Esophagus muscularis mucosa (tissue), 4 donors: ENCODE data around the gene TNFAIP2. TPM values are rescaled to one million over a fixed set of nuclear protein-coding genes. Genes with fewer than 3 reads are reported as not detected.
A peak's percentile ranks its signal among the peaks of the same experiment; 100 is the strongest.
"Not testable (repeated sequence)": the region's sequence is repeated elsewhere in the genome, so short reads cannot be mapped to it uniquely, and the experiment has no call there.

Experiments
- DNase-seq: peaks from one replicate; pipeline ENCODE4 v3.0.0-alpha.2; 2017; ENCODE audit errors: extremely low spot score
- H3K27ac ChIP-seq, 4 donors: fragments of 200-600 bp; sonication (generic); replicated peaks in 1 of 4; 1 replicate in 3 of 4; 2 replicates in 1 of 4; pipeline ENCODE4 v1.5.1; 2016 to 2019; ENCODE audit warnings: mild to moderate bottlenecking in 1 of 4
- H3K27me3 ChIP-seq, 4 donors: fragments of 200-600 bp; sonication (generic); one replicate each; pipeline versions ENCODE4 v1.5.1 to v1.6.0; 2016 to 2019
- H3K36me3 ChIP-seq, 4 donors: fragments of 200-600 bp; sonication (generic); one replicate each; pipeline ENCODE4 v1.5.1; 2016 to 2019
- H3K4me1 ChIP-seq, 4 donors: fragments of 200-600 bp; sonication (generic); one replicate each; pipeline ENCODE4 v1.5.1; 2016 to 2019
- H3K4me3 ChIP-seq, 4 donors: fragments of 200-600 bp; sonication (generic); 1 replicate in 2 of 4; 2 replicates in 2 of 4; pipeline ENCODE4 v1.5.1; 2016 to 2019; ENCODE audit warnings: mild to moderate bottlenecking in 4 of 4, moderate library complexity in 1 of 4
- H3K9me3 ChIP-seq, 4 donors: fragments of 200-600 bp; sonication (generic); 1 replicate in 3 of 4; 2 replicates in 1 of 4; pipeline ENCODE4 v1.5.1; 2016 to 2019
- EP300 ChIP-seq: sonication (generic); formaldehyde crosslinking; IDR thresholded peaks from one replicate; pipeline ENCODE4 v1.6.1; 2017; ENCODE audit warnings: antibody characterized with exemption
- POLR2A ChIP-seq: fragments of 450-650 bp; IDR thresholded peaks from one replicate; pipeline ENCODE4 v1.6.1; 2017; ENCODE audit warnings: antibody characterized with exemption, moderate library complexity, mild to moderate bottlenecking, low read depth
- POLR2AphosphoS5 ChIP-seq, 2 donors: sonication (generic); formaldehyde crosslinking; IDR thresholded peaks; one replicate each; pipeline ENCODE4 v1.6.1; 2017; ENCODE audit warnings: antibody characterized with exemption in 2 of 2
- WGBS: methylation state at CpG from one replicate; pipeline ENCODE4 v1.1.5; 2018; 5-methylcytosine and 5-hydroxymethylcytosine counted together
- intact Hi-C: fragments of 100-400 bp; cut with DNase I; formaldehyde crosslinking; loops from one replicate; pipeline ENCODE4 v1.15.1; 2023
- total RNA-seq, 4 donors: library from RNA; depleted of rRNA; stranded (reverse); fragments of >200 nt; gene quantifications; one replicate each; pipeline versions ENCODE4 v1.1.0 to v1.2.1, GENCODE V29; 2016
- TF ChIP-seq, protein P1 (sequence below), 3 experiments: fragments of 200-600 bp in 2 of 3; fragments of 450-650 bp in 1 of 3; sonication (generic) in 2 of 3; IDR thresholded peaks; one replicate each; pipeline ENCODE4 v1.5.1; 2017 to 2019; ENCODE audit warnings: antibody characterized with exemption in 3 of 3, mild to moderate bottlenecking in 2 of 3, moderate library complexity in 1 of 3

The TNFAIP2 gene
- total RNA-seq, 4 donors from 2014 or later: 29.0 to 104 (median 74.0) TPM

DNA sequence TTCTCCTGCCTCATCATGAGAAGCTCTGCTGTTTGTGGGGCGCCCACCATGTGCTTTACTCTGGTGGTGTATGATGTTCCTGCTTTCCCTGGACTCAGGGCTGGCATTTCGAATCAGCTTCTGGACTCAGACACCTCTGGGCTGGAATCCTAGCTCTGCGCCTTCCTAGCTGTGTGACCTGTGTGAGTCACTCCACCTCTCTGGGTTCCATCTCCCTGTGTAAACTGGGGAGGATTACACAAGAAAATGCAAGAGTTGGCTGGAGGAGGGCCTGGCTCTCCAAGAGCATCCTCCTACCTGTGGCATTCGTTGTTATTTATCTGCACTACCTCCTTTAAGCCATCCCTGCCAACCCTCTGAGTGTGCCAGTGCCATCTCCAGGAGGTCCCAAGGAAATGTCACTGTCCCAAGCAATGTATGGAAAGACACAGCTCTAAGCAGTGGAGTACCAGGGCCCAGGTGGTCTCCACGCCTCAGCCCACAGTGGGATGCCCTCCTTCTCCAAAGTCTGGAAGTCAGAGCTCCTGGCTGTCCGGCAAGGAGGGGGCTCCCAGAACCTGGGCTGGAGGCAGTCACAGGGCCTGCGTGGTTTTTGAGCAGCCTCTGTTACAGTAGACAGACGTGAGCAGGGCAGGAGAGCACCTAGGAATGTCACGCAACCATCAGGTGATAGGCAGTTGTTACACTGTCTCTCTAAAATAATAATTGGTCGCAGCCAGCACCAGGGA, 7.3 kb upstream of the TNFAIP2 start:
- 86% methylated on average over 9 of the region's 10 CpGs for WGBS
- intact Hi-C loops: no loop called here

DNA sequence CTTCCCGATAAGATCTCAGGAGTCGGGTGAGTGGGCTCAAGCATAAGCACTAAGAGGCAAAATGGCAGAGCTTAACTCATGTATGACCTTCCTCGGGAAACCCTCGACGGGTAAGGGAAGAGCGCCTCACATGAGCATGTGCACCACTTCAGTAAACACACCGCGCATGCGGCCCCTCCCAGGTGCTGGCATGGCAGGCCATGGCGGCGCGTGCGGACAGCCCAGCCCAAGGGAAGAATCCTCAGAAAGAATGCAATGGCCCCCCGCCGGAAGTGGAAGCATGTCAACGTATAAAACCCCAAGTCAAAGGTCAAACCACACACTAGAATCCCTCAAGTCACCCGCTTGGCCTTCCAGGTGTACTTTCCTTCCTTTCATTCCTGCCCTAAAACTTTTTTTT, 6.6 kb upstream of the TNFAIP2 start:
- Histone ChIP-seq H3K4me3 (no peak overlapping the region), H3K9me3 (no peaks in the 10 kb centered on the region), H3K27ac (no peak overlapping the region), H3K4me1 (peaks cover 26 to 80% (median 69%) of the 10 kb centered on the region in 4 donors), H3K36me3 (no peaks in the 10 kb centered on the region), H3K27me3 (peaks cover 0 to 10% (median 0%) of the 10 kb centered on the region in 4 donors)
- DNase-seq: no peak
- 94% methylated on average over 17 of the region's 17 CpGs for WGBS
- intact Hi-C loops: no loop called here
- TF ChIP-seq POLR2AphosphoS5 (IDR thresholded peaks at IDR 0.05) (no peak), EP300 (no peak), POLR2A (no peak)
- TF ChIP-seq, protein P1, sequence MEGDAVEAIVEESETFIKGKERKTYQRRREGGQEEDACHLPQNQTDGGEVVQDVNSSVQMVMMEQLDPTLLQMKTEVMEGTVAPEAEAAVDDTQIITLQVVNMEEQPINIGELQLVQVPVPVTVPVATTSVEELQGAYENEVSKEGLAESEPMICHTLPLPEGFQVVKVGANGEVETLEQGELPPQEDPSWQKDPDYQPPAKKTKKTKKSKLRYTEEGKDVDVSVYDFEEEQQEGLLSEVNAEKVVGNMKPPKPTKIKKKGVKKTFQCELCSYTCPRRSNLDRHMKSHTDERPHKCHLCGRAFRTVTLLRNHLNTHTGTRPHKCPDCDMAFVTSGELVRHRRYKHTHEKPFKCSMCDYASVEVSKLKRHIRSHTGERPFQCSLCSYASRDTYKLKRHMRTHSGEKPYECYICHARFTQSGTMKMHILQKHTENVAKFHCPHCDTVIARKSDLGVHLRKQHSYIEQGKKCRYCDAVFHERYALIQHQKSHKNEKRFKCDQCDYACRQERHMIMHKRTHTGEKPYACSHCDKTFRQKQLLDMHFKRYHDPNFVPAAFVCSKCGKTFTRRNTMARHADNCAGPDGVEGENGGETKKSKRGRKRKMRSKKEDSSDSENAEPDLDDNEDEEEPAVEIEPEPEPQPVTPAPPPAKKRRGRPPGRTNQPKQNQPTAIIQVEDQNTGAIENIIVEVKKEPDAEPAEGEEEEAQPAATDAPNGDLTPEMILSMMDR (IDR thresholded peaks at IDR 0.05): no peak

More for the DNA sequence above, 7.3 kb upstream of the TNFAIP2 start:
- no peaks in the 10 kb centered on the region for H3K36me3 ChIP-seq
- peak overlapping the region in 1 of 4 donors; percentile 65 for H3K27ac ChIP-seq
- peaks cover 24 to 80% (median 69%) of the 10 kb centered on the region in 4 donors for H3K4me1 ChIP-seq
- no peaks in the 10 kb centered on the region for H3K9me3 ChIP-seq
- TF ChIP-seq POLR2A (no peak), POLR2AphosphoS5 (IDR thresholded peaks at IDR 0.05) (no peak), EP300 (no peak)
- TF ChIP-seq, protein P1 (IDR thresholded peaks at IDR 0.05): no peak
- no peak for DNase-seq
- no peak overlapping the region for H3K4me3 ChIP-seq
- H3K27me3 ChIP-seq: peaks cover 0 to 7% (median 0%) of the 10 kb centered on the region in 4 donors

DNA sequence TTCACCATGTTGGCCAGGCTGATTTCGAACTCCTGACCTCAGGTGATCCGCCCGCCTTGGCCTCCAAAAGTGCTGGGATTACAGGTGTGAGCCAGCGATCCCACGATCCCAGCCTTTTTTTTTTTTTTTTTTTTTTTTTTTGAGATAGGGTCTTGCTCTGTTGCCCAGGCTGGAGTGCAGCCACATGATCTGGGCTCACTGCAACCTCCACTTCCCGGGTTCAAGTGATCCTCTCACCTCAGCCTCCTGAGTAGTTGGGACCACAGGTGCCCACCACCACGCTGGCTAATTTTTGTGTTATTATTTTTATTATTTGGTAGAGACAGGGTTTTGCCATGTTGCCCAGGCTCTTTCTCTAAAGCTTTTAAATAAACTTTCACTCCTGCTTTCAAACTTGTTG, 5.8 kb upstream of the TNFAIP2 start:
- intact Hi-C loops, H3K4me3 ChIP-seq, DNase-seq, H3K9me3 ChIP-seq, H3K36me3 ChIP-seq: not testable (repeated sequence)
- Histone ChIP-seq H3K27me3 (peaks cover 0 to 18% (median 0%) of the 10 kb centered on the region in 4 donors), H3K27ac (peak overlapping the region in 2 of 4 donors; percentile 39 to 55), H3K4me1 (peaks cover 33 to 80% (median 69%) of the 10 kb centered on the region in 4 donors)
- WGBS: 92% methylated on average over 7 of the region's 7 CpGs

DNA sequence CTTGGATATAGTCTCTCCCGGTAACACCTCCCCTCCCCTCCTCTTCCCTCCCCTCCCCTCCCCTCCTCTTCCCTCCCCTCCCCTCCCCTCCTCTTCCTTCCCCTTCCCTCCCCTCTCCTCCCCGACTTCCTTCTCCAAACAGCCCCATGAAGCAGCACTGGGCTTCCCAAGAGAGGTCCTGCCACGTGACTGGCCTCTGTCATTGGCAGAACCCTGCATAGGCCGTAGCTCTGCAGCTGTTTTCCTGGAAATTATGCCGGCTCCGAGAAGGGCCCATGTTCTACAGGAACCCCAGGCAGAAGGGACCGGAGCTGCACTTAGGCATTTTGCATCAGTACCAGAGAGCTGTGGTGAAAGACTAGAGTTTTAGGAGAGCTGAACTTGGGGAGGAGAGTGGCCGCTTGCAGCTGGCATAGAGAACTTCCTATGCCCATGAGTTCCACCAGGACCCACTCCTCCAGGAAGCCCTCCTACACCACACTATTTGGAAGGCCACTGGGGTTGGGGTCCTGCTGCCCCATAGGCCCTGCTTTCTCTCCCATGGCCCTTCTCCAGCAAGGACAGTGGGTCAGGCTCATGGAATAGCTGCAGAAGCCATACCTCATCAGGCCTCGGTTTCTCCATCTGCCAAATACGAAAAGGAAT, 5.1 kb upstream of the TNFAIP2 start:
- no peaks in the 10 kb centered on the region for H3K9me3 ChIP-seq
- intact Hi-C loops: no loop called here
- H3K27me3 ChIP-seq: peaks cover 0 to 25% (median 3%) of the 10 kb centered on the region in 4 donors
- peak; percentile 13 for TF ChIP-seq EP300
- peak; percentile 23 to 54 for TF ChIP-seq POLR2AphosphoS5 (IDR thresholded peaks at IDR 0.05)
- no peak for TF ChIP-seq POLR2A
- 61% methylated on average over 10 of the region's 10 CpGs for WGBS
- DNase-seq: peak; percentile 95
- H3K4me3 ChIP-seq: no peak overlapping the region
- H3K4me1 ChIP-seq: peaks cover 39 to 81% (median 71%) of the 10 kb centered on the region in 4 donors
- H3K27ac ChIP-seq: peak overlapping the region; percentile 55 to 91 (median 66)
- no peaks in the 10 kb centered on the region for H3K36me3 ChIP-seq

DNA sequence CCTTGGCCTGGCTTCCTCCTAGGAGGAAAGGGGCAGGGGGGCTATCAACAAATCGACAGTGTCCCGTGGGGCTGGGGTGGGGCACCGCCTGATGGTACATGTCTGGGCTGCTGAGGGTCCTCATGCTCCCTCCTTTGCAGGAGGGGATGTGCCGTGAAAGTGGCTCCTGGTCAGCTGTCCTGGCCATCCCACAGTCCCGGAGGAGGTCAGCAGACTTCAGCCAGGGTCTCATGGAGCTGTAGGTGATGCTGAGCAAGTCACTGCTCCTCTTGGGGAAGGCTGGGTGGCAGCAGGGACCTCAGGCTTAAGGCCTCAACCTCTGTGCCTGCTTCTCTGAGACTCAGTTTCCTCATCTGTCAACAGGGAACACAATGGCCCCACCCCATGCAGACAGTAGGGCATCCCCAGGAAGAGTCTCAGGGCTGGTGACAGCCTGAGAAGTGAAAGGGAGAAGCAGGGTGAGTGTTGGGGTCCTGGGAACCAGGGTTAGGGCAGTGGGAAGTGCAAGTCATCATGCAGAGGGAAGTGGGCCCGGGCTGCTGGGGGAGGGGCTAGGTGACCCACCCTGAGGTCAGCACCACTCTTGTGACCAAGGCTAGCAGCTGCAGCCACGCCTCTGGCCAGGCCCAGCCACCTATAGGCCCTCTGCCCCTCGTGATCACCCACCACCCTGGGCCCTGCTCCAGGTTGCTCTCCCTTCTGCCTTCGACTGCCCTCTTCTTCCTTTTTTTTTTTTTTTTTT, 4.4 kb upstream of the TNFAIP2 start:
- Histone ChIP-seq H3K4me3 (no peak overlapping the region), H3K9me3 (no peaks in the 10 kb centered on the region), H3K27me3 (peaks cover 0 to 32% (median 6%) of the 10 kb centered on the region in 4 donors), H3K27ac (peak overlapping the region; percentile 55 to 91 (median 66)), H3K4me1 (peaks cover 41 to 83% (median 72%) of the 10 kb centered on the region in 4 donors), H3K36me3 (no peaks in the 10 kb centered on the region)
- WGBS: 89% methylated on average over 7 of the region's 9 CpGs
- intact Hi-C loops: no loop called here
- DNase-seq: no peak
- no peak for TF ChIP-seq POLR2A
- TF ChIP-seq POLR2AphosphoS5 (IDR thresholded peaks at IDR 0.05): no peak
- TF ChIP-seq, protein P1 (IDR thresholded peaks at IDR 0.05): no peak
- no peak for TF ChIP-seq EP300

DNA sequence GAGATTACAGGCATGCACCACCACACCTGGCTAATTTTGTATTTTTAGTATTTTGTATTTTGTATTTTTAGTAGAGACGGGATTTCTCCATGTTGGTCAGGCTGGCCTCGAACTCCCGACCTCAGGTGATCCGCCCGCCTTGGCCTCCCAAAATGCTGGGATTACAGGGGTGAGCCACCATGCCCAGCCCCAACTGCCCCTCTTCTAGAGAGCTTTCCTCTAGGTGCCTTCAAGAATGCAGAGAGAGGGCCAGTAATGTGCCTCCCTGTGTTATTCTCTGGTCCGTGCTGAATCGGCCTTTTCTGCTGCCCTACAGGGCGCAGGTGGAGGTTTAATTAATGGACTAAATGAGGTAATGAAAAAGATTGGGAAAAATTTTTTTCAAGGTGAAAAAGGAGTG, 3.7 kb upstream of the TNFAIP2 start:
- Histone ChIP-seq H3K27ac (peak overlapping the region in 3 of 4 donors; percentile 24 to 91 (median 31)), H3K4me1 (peaks cover 48 to 83% (median 74%) of the 10 kb centered on the region in 4 donors), H3K27me3 (peaks cover 0 to 38% (median 6%) of the 10 kb centered on the region in 4 donors)
- H3K4me3 ChIP-seq, H3K9me3 ChIP-seq, DNase-seq, intact Hi-C loops, H3K36me3 ChIP-seq: not testable (repeated sequence)
- WGBS: 95% methylated on average over 8 of the region's 8 CpGs
